Motor neuron (in vitro differentiated cells): Measurements from ENCODE around the gene UCHL3. TPM values are rescaled to one million over a fixed set of nuclear protein-coding genes. Genes with fewer than 3 reads are reported as not detected.
"Not testable (repeated sequence)": the region's sequence is repeated elsewhere in the genome, so short reads cannot be mapped to it uniquely, and the experiment has no call there.

ENCODE experiments used
- ATAC-seq, 8 experiments: fragments of 200-7000 bp; cut with Tn5 transposase; replicated peaks in 6 of 8; 2 replicates each; pipeline ENCODE4 v1.8.0; 2021; ENCODE audit warnings: mild to moderate bottlenecking in 8 of 8, moderate library complexity in 8 of 8
- H3K27ac ChIP-seq, 2 donors: fragments of 250-450 bp; sonication (Bioruptor Pico); 2 replicates each; pipeline ENCODE4 v1.9.0; 2021; ENCODE audit warnings: antibody characterized with exemption in 2 of 2, mild to moderate bottlenecking in 2 of 2, moderate library complexity in 1 of 2
- H3K4me1 ChIP-seq, 2 donors: fragments of 250-450 bp; sonication (Bioruptor Pico); replicated peaks in 1 of 2; 2 replicates each; pipeline ENCODE4 v1.6.1; 2021; ENCODE audit warnings: antibody characterized with exemption in 2 of 2, mild to moderate bottlenecking in 2 of 2, moderate library complexity in 1 of 2
- H3K4me3 ChIP-seq, 5 donors: fragments of 250-450 bp; sonication (Bioruptor Pico); 2 replicates each; pipeline ENCODE4 v1.9.0; 2021; ENCODE audit warnings: antibody characterized with exemption in 5 of 5, mild to moderate bottlenecking in 5 of 5, moderate library complexity in 4 of 5
- WGBS, 10 experiments: fragments of 450-650 bp; shearing (Covaris generic); methylation state at CpG; one replicate each; pipeline ENCODE4 v1.0.0; 2022; 5-methylcytosine and 5-hydroxymethylcytosine counted together
- in situ Hi-C, 9 experiments: fragments of 400-800 bp; cut with MboI; loops; one replicate each; pipeline ENCODE4 v1.15.0; 2021; ENCODE audit warnings: low sequenced_read_pairs in 9 of 9, low pct_unique_long_range_greater_than_20kb in 2 of 9; ENCODE audit not compliant: unreplicated experiment in 9 of 9
- total RNA-seq, 8 experiments: library from RNA; unstranded; fragments of 300-600 nt; gene quantifications; 2 replicates each; pipeline versions ENCODE4 v1.2.3 to v1.2.4, GENCODE V29; 2022

Gene UCHL3
- total RNA-seq, 8 experiments from 2014 or later: 31.5 to 48.6 (median 44.5) TPM

DNA sequence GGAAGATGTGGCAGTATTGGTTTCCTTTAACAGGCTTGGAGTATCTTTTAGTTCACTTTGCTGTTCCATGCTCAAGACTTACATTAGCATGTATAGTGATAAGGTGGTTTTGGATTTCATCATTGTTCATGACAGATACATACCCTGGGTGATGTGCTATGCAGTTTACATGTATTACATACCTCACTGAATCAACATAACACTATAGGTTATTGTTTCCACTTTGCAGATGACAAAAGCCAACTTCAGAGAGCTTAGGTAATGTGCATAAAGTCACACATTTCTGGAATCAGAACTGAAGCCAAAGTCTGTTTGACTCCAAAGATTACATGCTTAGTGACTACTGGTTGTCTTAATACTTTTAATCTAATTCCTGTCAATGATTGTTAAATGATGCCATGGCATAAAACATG lies 19.0 kb upstream of the UCHL3 start:
- peak in 2 of 8 experiments; percentile 19 to 35 for ATAC-seq
- Histone ChIP-seq H3K27ac (no peak overlapping the region), H3K4me3 (no peak overlapping the region), H3K4me1 (no peaks in the 10 kb centered on the region)
- in situ Hi-C loops: no loop called here

DNA sequence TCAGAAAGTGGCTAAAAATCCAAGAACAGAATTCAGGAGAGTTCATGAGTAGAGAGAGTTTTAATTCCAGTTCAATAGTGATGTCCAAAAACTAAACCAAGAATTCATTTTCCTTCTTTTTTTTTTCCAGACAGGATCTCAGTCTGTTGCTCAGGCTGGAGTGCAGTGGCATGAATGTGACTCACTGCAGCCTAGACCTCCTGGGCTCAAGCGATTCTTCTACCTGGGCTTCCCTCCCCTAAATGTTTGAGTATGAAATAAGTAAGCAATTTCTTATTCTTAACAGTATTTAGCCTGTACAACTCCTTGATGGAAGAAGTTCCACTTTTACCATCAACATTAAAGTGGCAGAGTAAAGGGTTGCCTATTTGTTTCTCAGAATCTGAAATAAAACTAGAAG lies 15.7 kb upstream of the UCHL3 start:
- in situ Hi-C loops: no loop called here
- no peak overlapping the region for H3K27ac ChIP-seq
- 88 to 100% (median 100%) methylated on average over 1 of the region's 1 CpG; no CpG with 5 or more reads in 4 of the 10 experiments for WGBS, 10 experiments
- no peak for ATAC-seq
- no peak overlapping the region for H3K4me3 ChIP-seq
- peaks cover 6% of the 10 kb centered on the region in 2 donors for H3K4me1 ChIP-seq

DNA sequence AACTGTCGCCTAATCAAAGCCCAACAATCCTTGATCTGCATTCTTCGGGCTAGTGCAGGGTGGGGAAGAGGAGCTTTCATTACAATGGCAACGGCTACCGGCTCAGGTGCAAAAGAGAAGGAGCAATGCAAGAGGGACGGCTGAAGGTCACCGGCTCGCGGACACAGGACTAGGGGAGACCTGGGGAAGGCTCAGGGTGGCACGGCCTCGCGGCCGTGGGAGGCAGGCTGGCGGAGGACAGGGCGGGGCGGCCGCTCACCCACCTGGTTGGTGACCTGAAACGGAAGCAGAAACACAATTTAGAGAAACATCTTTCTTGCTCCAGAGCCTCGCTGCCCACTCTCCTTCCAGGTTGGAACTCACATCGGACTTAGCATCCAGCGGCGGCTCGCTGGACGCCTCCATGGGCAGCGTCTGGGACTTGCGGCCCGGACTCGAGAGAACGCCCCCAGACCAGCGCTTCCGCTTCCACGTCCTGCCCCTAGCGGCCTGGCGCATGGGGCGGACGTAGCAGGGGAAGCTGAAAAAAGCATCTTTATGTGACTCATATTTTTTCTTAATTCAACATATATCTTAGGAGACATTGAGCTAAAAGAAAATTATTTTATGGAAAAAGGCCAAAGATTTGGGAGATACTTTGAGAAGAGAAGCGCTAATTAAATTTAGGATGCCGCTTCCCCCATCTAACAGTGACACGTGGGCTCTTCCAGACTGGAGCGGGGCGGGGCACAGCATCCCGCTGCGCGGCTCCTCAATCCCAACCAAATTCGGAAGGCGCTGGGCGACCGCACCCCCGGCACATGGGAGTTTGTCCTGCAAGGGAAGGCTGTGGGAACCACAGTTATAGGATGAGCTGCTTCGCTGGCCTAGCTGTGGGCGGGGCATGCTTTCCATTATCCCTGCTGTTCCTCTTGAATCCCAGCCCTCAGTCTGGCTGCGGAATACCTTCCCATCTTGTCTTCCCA lies 11.9 kb upstream of the UCHL3 start, which contains the start of gene COMMD6:
Gene COMMD6 (minus strand): TSS at position 441 of the 965 bp plus-strand sequence. CDS start 36 bp downstream, at position 405.
- peak within 1 kb of the TSS; percentile 65 to 79 (median 72) for H3K4me3 ChIP-seq
- WGBS, 10 experiments: 0 to 3% (median 0%) methylated on average over 1 to 23 of the region's 51 CpGs; no CpG with 5 or more reads in 1 of the 10 experiments
- in situ Hi-C loops: no loop called here
- H3K4me1 ChIP-seq: peaks cover 6% of the 10 kb centered on the region in 2 donors
- H3K27ac ChIP-seq: peak within 1 kb of the TSS; percentile 91 to 95
- ATAC-seq: peak; percentile 94 to 98 (median 96)

GRCh38 chr13:75541287-75541686 lies 8.3 kb upstream of the UCHL3 start:
- H3K4me3 ChIP-seq: no peak overlapping the region
- ATAC-seq: no peak
- in situ Hi-C loops: no loop called here

DNA sequence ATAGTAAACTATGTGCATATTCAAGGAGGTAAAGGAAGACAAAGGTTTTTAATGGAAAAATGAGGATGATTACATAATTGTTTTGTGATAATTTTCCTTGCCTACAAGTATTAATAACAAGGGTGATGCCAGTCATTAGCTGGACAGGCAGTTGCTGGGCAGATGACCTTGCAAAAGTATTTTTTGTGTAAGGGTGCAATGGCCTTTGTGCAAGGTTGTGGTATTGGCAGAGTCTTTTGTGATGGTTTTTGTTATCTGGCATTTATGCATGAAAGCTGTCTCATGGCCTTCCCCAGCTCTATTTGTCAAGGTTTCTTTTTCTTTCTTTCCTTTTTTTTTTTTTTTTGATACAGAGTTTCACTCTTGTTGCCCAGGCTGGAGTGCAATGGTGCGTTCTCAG lies 7.6 kb upstream of the UCHL3 start:
- in situ Hi-C loops: no loop called here
- H3K27ac ChIP-seq: no peak overlapping the region
- ATAC-seq: no peak
- WGBS, 10 experiments: 83 to 100% (median 94%) methylated on average over 1 of the region's 1 CpG; no CpG with 5 or more reads in 4 of the 10 experiments
- H3K4me1 ChIP-seq: no peaks in the 10 kb centered on the region
- no peak overlapping the region for H3K4me3 ChIP-seq

More at GRCh38 chr13:75541287-75541686, 8.3 kb upstream of the UCHL3 start:
- Histone ChIP-seq H3K27ac (no peak overlapping the region), H3K4me1 (peaks cover 3 to 5% of the 10 kb centered on the region in 2 donors)
- WGBS, 10 experiments: 60 to 100% (median 80%) methylated on average over 1 to 4 of the region's 4 CpGs; no CpG with 5 or more reads in 2 of the 10 experiments

DNA sequence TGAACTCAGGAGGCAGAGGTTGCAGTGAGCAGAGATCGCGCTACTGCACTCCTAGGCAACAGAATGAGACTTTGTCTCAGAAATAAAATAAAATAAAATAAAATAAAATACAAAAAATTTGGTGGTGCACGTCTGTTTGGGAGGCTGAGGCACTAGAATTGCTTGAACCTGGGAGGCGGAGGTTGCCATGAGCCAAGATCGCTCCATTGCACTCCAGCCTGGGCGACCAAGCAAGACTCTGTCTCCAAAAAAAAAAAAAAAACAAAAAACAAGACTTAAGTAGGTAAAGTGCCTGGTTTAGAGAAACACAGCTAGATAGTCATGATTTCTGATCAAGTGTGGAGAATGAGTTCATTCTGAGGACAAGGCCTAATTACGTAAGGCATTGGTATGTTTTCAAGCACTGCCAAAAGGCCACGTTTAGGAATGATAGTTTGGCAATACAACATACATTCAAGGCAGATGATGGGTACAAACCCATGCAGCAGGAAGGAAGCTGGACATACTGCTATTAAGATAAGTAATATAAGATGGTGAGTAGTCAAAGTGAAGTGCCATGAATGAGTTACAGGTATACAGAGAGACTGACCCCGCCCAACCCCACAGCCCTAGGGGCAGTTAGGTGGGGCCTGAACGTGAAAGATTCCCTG lies 4.8 kb upstream of the UCHL3 start:
- in situ Hi-C loops: no loop called here
- no peak for ATAC-seq

GRCh38 chr13:75545386-75545785 lies 4.2 kb upstream of the UCHL3 start:
- H3K4me3 ChIP-seq, in situ Hi-C loops, ATAC-seq, H3K4me1 ChIP-seq, H3K27ac ChIP-seq: not testable (repeated sequence)
- 80 to 100% (median 95%) methylated on average over 1 to 7 of the region's 14 CpGs; no CpG with 5 or more reads in 3 of the 10 experiments for WGBS, 10 experiments

More for the DNA sequence above, 4.8 kb upstream of the UCHL3 start:
- WGBS, 10 experiments: 50 to 100% (median 90%) methylated on average over 2 to 9 of the region's 10 CpGs; no CpG with 5 or more reads in 1 of the 10 experiments
- H3K4me1 ChIP-seq: peaks cover 0 to 6% of the 10 kb centered on the region in 2 donors
- no peak overlapping the region for H3K27ac ChIP-seq
- no peak overlapping the region for H3K4me3 ChIP-seq

- Histone ChIP-seq H3K27ac (no peak overlapping the region), H3K4me3 (no peak overlapping the region), H3K4me1 (peaks cover 6 to 7% of the 10 kb centered on the region in 2 donors)
- WGBS, 10 experiments: 59 to 100% (median 100%) methylated on average over 1 to 3 of the region's 3 CpGs; no CpG with 5 or more reads in 1 of the 10 experiments
- no peak for ATAC-seq
- in situ Hi-C loops: no loop called here
These were observed 1.7 kb upstream of the UCHL3 start for GRCh38 chr13:75547917-75548316.

DNA sequence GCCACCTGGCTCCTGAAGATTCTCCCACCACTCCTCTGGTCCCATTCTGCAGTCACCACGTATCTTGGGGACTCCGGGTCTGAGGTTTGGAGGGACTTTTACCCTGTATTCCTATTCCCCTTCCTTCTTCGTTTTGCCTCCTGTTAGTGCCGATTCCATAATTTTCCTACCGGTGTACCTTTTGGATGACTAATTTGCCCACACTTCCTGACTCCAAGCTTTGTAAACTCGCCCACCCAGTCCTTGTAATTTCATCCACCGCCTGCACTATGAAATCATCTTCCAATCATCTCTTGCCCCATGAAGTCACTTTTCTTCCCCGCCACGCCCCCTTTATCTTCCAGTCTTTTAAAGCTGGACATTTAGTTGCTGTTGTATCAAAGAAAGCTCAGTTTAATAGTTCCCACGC lies 572 bp downstream of the UCHL3 start:
- H3K4me3 ChIP-seq: peak overlapping the region; percentile 51 to 90 (median 83)
- H3K27ac ChIP-seq: peak overlapping the region; percentile 93 to 98
- H3K4me1 ChIP-seq: peaks cover 6 to 7% of the 10 kb centered on the region in 2 donors
- in situ Hi-C loops: no loop called here
- ATAC-seq: peak in 6 of 8 experiments; percentile 2 to 22 (median 14)
- 0 to 8% (median 0%) methylated on average over 1 to 10 of the region's 10 CpGs; no CpG with 5 or more reads in 1 of the 10 experiments for WGBS, 10 experiments

DNA sequence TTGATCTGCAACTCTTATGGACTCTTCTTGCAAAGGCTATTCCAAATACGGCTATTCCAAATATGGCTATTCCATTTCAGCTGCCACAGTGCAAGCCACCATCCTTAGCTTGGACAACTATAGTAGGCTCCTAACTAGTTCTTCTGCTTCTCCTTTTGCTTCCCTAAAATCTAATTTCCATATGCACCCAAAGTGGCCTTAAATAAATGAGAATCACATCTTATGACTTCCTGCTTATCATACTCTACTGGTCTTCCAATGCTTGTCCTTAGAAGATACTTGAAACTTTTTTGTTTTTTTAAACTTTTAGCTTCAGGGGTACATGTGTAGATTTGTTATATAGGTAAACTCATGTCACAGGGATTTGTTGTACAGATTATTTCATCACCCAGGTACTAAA lies 4.9 kb downstream of the UCHL3 start:
- Histone ChIP-seq H3K4me3 (no peak overlapping the region), H3K4me1 (peaks cover 0 to 7% of the 10 kb centered on the region in 2 donors), H3K27ac (no peak overlapping the region)
- no peak for ATAC-seq
- WGBS, 10 experiments: 100% methylated on average over 1 of the region's 1 CpG; no CpG with 5 or more reads in 3 of the 10 experiments
- in situ Hi-C loops: no loop called here

DNA sequence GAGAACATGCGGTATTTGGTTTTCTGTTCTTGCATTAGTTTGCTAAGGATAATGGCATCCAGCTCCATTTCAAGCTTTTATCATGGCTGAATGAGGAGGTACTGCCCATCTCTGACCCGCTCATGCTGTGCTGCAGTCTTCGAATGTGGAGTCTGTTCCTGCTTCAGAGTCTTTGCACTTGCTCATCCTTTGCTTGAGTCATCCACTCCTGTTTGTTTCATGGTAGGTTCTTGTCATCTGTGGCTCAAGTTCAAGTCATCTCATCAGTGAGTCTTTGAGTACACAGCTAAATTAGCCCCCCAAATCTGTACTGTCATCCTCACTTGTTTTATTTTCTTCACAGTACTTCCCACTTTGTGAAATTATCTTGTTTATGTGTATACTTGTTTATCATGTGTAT lies 5.4 kb downstream of the UCHL3 start:
- Histone ChIP-seq H3K4me1 (peaks cover 0 to 7% of the 10 kb centered on the region in 2 donors), H3K4me3 (no peak overlapping the region), H3K27ac (no peak overlapping the region)
- WGBS, 10 experiments: 80 to 100% (median 89%) methylated on average over 1 to 3 of the region's 3 CpGs; no CpG with 5 or more reads in 3 of the 10 experiments
- no peak for ATAC-seq
- in situ Hi-C loops: no loop called here

DNA sequence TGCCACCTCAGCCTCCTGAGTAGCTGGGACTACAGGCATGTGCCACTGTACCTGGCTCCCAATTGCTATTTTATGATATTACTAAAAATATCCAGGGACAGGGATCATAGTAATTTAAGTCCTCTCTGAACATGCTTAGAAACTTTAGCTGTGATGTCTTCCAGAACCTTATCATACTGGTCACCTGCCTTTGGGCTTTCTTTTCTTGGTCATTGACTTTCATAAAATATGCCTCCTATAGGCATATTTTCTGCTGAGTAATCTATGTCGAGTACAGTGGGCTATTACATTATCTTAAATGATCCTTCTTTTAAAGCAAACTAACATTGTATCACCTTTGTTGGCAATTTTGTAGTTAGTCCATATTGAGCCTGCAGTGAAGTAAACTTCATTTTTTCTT lies 6.2 kb downstream of the UCHL3 start:
- WGBS, 10 experiments: 50 to 100% (median 96%) methylated on average over 1 of the region's 1 CpG; no CpG with 5 or more reads in 2 of the 10 experiments
- in situ Hi-C loops: no loop called here
- no peak overlapping the region for H3K4me3 ChIP-seq
- H3K27ac ChIP-seq: no peak overlapping the region
- peaks cover 0 to 2% of the 10 kb centered on the region in 2 donors for H3K4me1 ChIP-seq
- no peak for ATAC-seq

- H3K4me3 ChIP-seq: no peak overlapping the region
- H3K4me1 ChIP-seq: no peaks in the 10 kb centered on the region
- 33 to 100% (median 100%) methylated on average over 1 to 2 of the region's 2 CpGs; no CpG with 5 or more reads in 3 of the 10 experiments for WGBS, 10 experiments
- H3K27ac ChIP-seq: no peak overlapping the region
- in situ Hi-C loops: no loop called here
- no peak for ATAC-seq
These were observed 7.4 kb downstream of the UCHL3 start for GRCh38 chr13:75556961-75557360.
